ENCODE data around the gene ORC4.
"Not testable (repeated sequence)": the region's sequence is repeated elsewhere in the genome, so short reads cannot be mapped to it uniquely, and the experiment has no call there.

ORC4 gene

DNA sequence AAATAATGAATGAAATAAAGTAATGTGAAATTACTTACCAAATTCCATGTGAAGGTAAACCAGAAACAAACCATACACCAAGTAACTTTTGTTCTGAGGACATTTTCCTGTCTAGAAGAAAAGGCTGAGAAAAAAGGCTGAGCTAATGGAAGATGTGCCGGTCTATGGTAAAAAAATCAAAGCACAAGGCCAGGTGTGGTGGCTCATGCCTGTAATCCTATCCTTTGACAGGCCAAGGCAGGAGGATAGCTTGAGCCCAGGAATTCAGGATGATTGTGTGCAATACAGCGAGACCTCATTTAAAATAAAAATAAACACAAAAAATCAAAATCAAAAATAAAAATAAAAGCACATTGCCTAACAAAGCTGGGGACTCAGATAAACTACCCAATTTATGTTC, 6.7 kb downstream of the ORC4 start:
- no peak for DNase-seq

DNA sequence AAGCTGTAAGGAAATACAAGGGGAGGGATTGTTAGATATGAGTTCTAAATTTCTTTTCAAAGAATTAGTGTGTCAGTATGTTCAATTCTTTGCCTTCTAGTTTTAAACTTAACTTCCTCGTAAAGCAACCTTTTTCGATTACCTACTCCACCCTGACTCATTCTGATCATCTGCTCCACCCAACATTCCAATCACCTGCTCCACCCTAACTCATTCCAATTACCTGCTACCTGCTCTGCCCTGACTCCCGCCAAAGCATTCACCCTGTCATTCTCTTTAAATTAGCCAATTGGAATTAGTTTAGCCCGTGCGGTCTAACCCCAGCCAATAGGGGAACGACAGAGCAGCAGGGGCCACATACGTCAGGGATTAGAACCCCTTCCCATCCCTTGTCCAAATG, 12.1 kb downstream of the ORC4 start:
- not testable (repeated sequence) for DNase-seq

DNA sequence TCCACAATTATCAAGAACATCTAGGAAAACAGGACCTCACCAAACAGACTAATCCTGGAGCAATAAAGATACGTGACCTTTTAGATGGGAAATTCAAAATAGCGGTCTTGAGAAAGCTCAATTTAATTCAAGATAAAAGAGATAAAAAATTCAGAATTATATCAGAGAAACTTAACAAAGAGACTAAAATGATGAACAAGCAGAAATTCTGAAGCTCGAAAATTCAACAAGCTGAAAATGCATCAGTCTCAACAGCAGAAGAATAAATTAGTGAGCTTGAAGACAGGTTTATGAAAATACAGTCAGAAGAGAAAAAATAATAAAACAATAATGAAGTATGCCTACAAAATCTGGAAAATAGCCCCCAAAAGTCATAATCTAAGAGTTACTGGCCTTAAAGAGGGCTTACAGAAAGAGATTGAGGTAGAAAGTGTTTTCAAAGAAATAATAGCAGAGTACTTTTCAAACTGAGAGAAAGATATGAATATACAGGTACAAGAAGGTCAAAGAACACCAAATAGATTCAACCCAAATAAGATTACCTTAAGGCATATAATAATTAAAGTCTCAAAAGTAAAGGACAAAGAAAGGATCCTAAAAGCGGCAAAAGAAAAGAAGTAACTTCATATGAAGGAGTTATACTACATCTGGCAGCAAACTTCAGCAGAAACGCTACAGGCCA, 13.2 kb downstream of the ORC4 start:
- DNase-seq, result no peak

DNA sequence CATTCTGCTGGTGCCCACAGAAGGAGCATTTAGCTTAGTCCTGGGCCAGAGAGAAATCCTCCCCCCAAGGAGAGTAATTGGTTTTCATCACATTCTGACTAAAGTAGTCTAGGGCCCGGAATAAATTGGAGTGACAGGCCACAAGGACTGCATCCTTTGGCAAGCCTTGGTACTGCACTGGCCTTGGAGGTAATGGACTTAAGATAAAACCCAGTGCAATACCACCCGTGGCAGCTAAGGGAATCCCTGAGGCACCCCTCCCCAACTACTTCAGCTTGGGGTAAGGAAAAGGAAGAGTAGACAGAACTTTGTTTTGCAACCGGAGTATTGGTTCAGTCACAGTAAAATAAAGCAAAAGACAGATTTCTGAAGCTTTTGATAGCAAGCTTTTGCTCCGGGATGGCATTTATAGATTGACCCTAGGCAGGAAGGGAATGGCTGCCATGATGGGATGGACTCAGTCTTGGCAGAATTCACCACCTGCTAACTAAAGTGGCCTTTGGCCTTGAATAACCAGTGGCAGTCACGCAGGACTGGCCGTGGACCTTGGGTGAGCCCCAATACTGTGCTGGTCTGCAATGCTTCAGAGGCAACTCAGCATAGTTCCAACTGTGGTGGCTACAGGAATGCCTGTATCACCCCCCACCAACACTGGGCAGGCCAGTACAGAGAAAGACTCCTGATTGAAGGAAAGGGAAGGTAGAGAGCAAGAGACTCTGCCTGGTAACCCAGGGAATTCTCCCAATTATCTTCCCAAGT, 14.1 kb downstream of the ORC4 start:
- DNase-seq, result no peak

DNA sequence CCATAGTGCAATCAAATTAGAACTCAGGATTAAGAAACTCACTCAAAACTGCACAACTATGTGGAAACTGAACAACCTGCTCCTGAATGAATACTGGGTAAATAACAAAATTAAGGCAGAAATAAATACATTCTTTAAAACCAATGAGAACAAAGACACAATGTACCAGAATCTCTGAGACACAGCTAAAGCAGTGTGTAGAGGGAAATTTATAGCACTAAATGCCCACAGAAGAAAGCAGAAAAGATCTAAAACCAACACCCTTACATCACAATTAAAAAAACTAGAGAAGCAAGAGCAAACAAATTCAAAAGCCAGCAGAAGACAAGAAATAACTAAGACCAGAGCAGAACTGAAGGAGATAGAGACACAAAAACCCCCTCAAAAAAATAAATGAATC, 18.1 kb downstream of the ORC4 start:
- DNase-seq, result not testable (repeated sequence)

- DNase-seq, result no peak
Observed at GRCh38 chr2:148000095-148000494, 20.4 kb downstream of the ORC4 start.

- no peak for DNase-seq
Observed at GRCh38 chr2:147999126-147999525, 21.4 kb downstream of the ORC4 start.

DNA sequence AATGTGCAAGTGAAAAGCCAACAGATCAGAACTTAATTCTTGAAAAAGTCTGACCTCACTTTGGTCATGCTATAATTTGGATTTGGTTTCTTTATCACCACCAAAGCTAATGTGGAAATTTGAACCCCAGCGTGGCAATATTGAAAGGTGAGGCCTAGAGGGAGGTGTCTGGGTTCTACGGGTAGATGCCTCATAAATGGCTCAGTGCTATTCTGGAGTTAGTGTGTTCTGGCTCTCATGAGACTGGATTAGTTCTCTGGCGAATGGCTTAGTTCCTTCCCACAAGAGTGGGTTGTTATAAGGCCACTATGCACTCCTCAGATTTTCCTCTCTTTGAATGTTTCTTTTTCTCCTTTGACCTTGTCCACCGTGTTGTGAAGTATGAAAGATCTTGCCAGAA, 22.3 kb downstream of the ORC4 start:
- DNase-seq, result no peak

- no peak for DNase-seq
Observed at GRCh38 chr2:147996828-147997227, 23.7 kb downstream of the ORC4 start.

GRCh38 chr2:147994965-147995364, 25.6 kb downstream of the ORC4 start:
- DNase-seq, result not testable (repeated sequence)

DNA sequence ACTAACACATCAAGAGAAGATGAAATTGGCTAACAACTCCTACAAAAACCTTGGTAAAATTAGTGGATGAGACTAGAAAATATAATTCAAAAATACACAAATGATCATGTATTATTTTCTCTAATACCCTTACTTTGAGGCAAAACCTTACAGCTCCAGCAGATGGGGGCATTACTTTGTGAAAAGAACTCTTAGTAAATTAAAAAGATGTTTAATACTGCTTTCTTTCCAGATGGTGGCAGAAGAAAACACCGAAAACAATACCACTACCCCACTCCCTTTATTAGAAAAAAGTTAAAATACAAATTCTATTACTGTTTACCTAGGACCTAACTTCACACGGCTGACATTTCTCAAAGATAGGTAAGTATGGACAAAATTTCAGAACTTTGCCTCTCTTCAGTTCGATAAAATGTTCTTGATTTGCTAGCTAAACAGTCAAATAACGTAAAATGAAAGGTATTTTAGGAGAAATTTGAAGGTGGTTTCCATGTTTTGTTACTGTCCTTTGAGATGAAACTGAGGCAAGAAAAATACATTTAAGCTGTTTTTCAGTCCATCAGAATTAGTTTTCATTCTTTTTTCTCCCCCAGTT, 30.6 kb downstream of the ORC4 start:
- DNase-seq, result no peak

DNA sequence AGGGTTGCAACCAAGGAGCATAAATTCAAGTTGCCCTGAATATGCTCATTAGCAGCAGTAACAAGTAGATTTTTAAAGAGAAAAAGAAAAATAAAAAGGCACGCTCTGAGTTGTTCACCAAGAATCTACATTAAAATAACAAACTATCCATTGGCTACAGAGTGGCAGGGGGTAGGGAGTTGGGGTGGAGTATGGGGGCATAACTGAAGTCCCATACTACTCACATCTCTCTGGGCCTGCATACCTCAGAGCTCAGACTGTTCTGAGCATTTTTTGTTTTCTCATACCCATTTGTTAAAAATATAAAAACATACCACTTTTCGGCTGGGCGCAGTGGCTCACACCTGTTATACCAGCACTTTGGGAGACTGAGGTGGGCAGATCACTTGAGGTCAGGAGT, 31.4 kb downstream of the ORC4 start:
- no peak for DNase-seq

GRCh38 chr2:147980940-147981528, 39.5 kb downstream of the ORC4 start:
- DNase-seq, result no peak

DNA sequence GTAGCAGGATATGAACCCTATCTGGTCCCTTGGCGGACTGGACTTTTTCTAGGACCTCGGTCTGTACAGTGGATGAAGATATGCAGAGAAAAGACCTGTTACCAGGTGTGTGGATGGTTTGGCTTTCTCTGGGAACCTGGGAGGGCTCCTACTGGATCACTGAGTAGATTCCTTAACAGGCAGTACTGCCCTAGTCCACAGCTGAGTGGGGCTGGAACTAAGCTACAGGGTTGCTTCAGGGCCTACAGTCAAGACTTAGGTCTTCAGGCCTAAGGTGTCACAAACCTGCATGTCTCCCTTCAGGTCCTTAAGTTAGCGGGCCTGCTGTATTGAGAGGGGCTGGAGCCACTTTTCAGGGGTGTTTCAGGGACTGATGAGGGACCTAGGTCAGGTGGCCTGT, 42.9 kb downstream of the ORC4 start:
- DNase-seq, result no peak

GRCh38 chr2:147976102-147976501, 44.4 kb downstream of the ORC4 start:
- DNase-seq, result no peak

DNA sequence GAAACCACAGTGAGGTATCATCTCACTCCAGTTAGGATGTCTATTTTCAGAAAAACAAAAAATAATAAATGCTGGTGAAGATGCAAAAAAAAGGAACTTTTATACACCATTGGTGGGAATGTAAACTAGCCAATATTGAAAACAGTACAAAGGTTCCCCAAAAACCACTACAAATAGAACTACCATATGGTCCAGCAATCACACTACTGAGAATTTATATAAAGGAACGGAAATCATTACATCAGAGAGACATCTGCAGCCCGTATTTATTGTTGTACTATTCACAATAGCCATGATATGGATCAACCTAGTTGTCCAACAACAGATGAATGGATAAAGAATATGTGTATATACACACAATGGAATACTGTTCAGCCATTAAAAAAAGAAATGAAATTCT, 52.0 kb downstream of the ORC4 start:
- DNase-seq, result no peak

GRCh38 chr2:147952118-147952517, 68.4 kb downstream of the ORC4 start:
- DNase-seq, result no peak

DNA sequence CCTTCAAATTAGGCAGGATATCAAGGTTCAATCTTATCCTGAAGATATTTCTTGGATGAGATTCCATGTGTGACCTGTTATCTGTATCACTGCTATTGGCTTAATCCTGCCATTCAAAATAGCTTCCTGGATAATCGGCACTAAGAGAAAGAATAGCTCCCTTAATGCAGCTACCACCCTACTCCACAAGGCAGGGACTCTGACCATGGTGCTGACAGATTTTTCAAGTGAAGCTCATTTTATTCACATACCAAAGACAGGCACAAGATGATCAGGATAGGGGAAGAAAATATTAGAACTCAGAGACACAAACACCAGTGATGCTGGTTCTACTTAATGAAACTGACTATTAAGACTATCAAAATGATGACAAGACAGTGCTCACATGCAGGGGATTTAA, 74.9 kb downstream of the ORC4 start:
- DNase-seq, result no peak

DNA sequence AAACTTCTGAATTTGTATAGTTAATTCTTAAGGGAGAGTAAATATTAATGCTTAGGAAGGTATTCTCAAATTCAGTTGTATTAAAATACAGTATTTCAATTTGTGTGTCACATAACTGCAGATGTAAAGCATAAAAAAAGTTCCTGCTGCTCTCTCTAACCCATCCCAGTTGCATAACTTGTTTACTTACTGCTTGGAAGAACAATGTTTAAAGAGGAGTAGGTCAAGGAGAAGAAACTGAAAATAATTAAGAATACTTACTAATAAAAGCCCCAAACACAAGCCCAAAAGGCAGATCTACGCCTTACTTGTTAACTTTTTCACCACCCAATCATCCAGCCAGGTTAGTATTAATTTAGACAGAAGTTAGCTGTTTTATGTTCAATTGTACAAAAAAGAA, 81.2 kb downstream of the ORC4 start:
- no peak for DNase-seq

GRCh38 chr2:147937744-147938349, 82.7 kb downstream of the ORC4 start:
- no peak for DNase-seq

DNA sequence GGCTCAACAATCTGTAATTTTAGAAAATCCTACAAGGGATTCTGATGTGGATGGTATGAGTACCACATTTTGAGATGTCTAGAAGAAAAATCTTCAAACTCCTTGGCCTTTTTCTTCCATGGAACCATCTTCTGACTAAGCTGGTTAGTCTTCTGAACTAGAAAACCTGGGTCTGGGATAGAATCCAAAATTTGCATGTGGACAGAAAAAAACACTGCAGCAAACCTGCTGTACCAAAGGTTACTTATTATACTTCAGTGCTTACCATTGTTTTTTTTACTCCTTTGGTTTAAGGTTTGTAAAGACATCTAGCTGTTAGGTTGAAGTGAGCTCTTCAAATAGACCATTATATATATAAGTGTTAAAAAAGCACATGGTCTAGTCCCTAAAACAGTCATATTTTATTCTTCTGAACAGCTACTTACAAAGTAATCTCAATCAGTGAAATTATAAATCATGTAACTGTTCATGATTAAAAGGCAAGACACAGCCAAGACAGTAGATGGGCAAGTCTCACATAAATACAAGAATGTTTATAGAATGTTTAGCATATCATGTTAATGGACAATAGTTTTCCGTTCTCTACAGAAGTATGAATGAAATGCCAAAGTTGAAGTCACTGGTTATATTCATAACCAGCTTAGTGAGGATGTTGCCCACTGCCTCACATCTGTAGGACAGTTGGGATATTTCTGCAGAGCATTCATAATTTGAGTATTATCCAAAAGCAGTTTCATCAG, 85.5 kb downstream of the ORC4 start:
- DNase-seq, result no peak

- no peak for DNase-seq
Observed at GRCh38 chr2:147933931-147934330, 86.6 kb downstream of the ORC4 start.

Measured in activated CD4-positive, CD25-positive, alpha-beta regulatory T cell treated with anti-CD3 and anti-CD28 coated beads, Interleukin-2, amount 50 U/mL, for 72 hours (primary cell).